Measurements from ENCODE around the gene SYT6.

GRCh38 chr1:114061121-114061830, 92.4 kb downstream of the SYT6 start:
- TF ChIP-seq CEBPB (IDR thresholded peaks at IDR 0.05; ENCODE audit: borderline replicate concordance in 1 of 2, low read depth in 2 of 2, low read length in 2 of 2) (no peak), MAX (IDR thresholded peaks at IDR 0.05; ENCODE audit: low read depth, low read length) (no peak), RB1 (IDR thresholded peaks at IDR 0.05; ENCODE audit: borderline replicate concordance) (no peak), CTCF (IDR thresholded peaks at IDR 0.05 in 2 of 3, conservative IDR thresholded peaks at IDR 0.05 in 1 of 3; ENCODE audit: control insufficient read depth in 2 of 3, extremely low read depth in 1 of 3, insufficient read depth in 1 of 3, low read depth in 3 of 3, low read length in 3 of 3) (no peak), REST (IDR thresholded peaks at IDR 0.05; ENCODE audit: low read depth, low read length) (no peak), POLR2AphosphoS5 (IDR thresholded peaks at IDR 0.05; ENCODE audit: low read length) (no peak), GABPA (IDR thresholded peaks at IDR 0.05; ENCODE audit: low read depth) (no peak), HDAC2 (IDR thresholded peaks at IDR 0.05) (no peak), PKNOX1 (IDR thresholded peaks at IDR 0.05) (no peak), NRF1 (conservative IDR thresholded peaks at IDR 0.05; ENCODE audit: low read depth, low read length) (no peak), ZBTB33 (IDR thresholded peaks at IDR 0.05) (no peak), ATF3 (IDR thresholded peaks at IDR 0.05; ENCODE audit: borderline replicate concordance, extremely low read depth, low read depth, low read length) (no peak)

Measured in GM12878 (cell line).